GM19025 (cell line): ENCODE measurements around the gene STK16.
"Not testable (repeated sequence)": the region's sequence is repeated elsewhere in the genome, so short reads cannot be mapped to it uniquely, and the experiment has no call there.

ENCODE experiments used
- ATAC-seq: cut with Tn5 transposase; IDR thresholded peaks from one replicate; pipeline ENCODE4 v1.9.1; 2021; ENCODE audit warnings: mild to moderate bottlenecking, low read depth, moderate library complexity; ENCODE audit not compliant: unreplicated experiment

STK16 gene

GRCh38 chr2:219243291-219243761 lies 2.0 kb upstream of the STK16 start:
- ATAC-seq = no peak

GRCh38 chr2:219244789-219245147 lies 511 bp upstream of the STK16 start:
- no peak for ATAC-seq

- no peak for ATAC-seq
These were observed 586 bp downstream of the STK16 start for GRCh38 chr2:219245899-219246230.

GRCh38 chr2:219246559-219246958 lies 1.3 kb downstream of the STK16 start:
- no peak for ATAC-seq

- ATAC-seq = no peak
These were observed 2.7 kb downstream of the STK16 start for GRCh38 chr2:219247678-219248642.

GRCh38 chr2:219248845-219249202 lies 3.5 kb downstream of the STK16 start:
- no peak for ATAC-seq

GRCh38 chr2:219249203-219249980 lies 4.1 kb downstream of the STK16 start:
- peak; percentile 35 for ATAC-seq

- no peak for ATAC-seq
These were observed 4.9 kb downstream of the STK16 start for GRCh38 chr2:219250049-219250781.

- ATAC-seq = no peak
These were observed 6.4 kb downstream of the STK16 start for GRCh38 chr2:219251656-219252055.

GRCh38 chr2:219252084-219252483 lies 6.8 kb downstream of the STK16 start:
- no peak for ATAC-seq

- ATAC-seq = no peak
These were observed 7.3 kb downstream of the STK16 start for GRCh38 chr2:219252570-219252899.

- no peak for ATAC-seq
These were observed 7.8 kb downstream of the STK16 start, which contains the start of gene TUBA4B for GRCh38 chr2:219252900-219253752. TSS of gene TUBA4B (plus strand) at chr2:219253243. CDS start at chr2:219253408, 165 bp downstream.

GRCh38 chr2:219253753-219254589 lies 8.7 kb downstream of the STK16 start, which contains the start of gene TUBA4A:
TSS of gene TUBA4A (minus strand) at chr2:219253918. CDS start at chr2:219253858, 60 bp downstream.
- peak; percentile 46 for ATAC-seq

- ATAC-seq = peak; percentile 9
These were observed 9.4 kb downstream of the STK16 start for GRCh38 chr2:219254590-219255201.

- ATAC-seq = not testable (repeated sequence)
These were observed 13.7 kb downstream of the STK16 start for GRCh38 chr2:219258942-219259341.

- no peak for ATAC-seq
These were observed 16.0 kb downstream of the STK16 start for GRCh38 chr2:219261024-219261855.

GRCh38 chr2:219266232-219266631 lies 21.0 kb downstream of the STK16 start:
- ATAC-seq = no peak

- ATAC-seq = no peak
These were observed 21.6 kb downstream of the STK16 start for GRCh38 chr2:219266886-219267285.
